Measurements from ENCODE around the gene TNFAIP8L3. TPM values are rescaled to one million over a fixed set of nuclear protein-coding genes. Genes with fewer than 3 reads are reported as not detected.

The TNFAIP8L3 gene
- total RNA-seq: 1 to 10 TPM; 1.3 to 4.9 TPM
- 1 to 10 TPM in 1 of 2 donors, under 1 TPM in 1; 0.44 to 1.4 TPM for polyA plus RNA-seq

DNA sequence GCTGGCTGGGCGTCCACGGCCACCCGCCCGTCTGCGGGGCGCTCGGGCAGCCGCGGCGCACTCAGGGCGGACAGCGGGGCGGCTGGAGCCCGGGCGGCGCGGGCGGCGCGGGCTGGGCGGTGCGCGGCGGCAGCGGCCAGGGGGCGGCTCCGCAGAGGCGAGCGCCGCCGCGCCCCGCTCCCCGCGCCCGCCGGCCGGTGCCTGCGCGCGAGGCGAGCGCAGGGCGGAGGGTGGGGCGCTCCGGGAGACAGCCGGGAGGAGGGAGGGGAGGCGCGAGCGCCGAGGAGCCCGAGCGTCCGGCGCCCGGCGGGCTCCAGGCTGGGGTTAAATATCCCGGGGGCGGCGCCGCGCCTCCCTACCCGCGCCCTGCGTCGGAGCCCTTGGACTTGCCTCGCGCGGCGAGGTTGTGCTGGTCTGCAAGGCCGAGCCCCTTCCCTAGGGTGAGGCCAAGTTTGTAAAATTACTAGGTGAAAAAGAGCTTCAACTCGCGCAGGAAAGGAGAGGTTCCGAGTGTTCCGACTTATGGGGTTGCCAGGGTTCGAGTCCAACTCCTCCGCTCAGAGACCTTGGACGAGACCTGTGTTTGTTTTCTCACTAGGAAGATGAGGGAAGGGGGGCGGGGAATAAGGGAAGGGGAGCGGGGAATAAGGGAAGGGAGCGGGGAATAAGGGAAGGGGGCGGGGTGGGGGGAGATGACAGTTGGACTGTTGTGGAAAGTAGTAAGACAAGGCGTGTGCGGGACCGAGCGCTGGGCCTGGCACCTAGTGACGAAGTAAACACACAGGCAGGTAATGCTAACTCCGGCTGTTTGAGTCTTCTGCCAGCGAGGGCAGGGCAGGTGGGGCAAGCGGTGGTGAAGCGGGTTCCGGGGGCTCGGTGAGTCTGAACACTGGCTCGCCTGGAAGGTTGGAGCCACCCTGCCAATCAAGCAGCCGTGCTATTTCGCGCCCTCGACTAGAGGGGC, at the start of gene TNFAIP8L3:
Gene TNFAIP8L3, minus strand, starts transcription at position 301 of the 964 bp plus-strand sequence. CDS start 311 bp downstream, outside the sequence.
- WGBS: 2% methylated on average over 98 of the region's 98 CpGs
- Histone ChIP-seq H3K27ac (ENCODE audit: low read depth in 1 of 2, low read length in 2 of 2) (no peak within 1 kb of the TSS), H3K4me1 (ENCODE audit: control insufficient read depth in 4 of 4, insufficient read depth in 4 of 4, low read length in 3 of 4) (peaks cover 0 to 17% (median 13%) of the 10 kb centered on the region in 4 donors), H3K9ac (ENCODE audit: low read depth in 1 of 2, low read length in 2 of 2) (no peak within 1 kb of the TSS), H3K9me3 (ENCODE audit: control insufficient read depth in 4 of 4, low read length in 3 of 4) (no peaks in the 10 kb centered on the region), H3K4me3 (ENCODE audit: low read depth in 1 of 3, low read length in 3 of 3) (peak within 1 kb of the TSS; percentile 34 to 72 (median 72)), H3K27me3 (ENCODE audit: control insufficient read depth in 4 of 4, insufficient read depth in 4 of 4, low read length in 3 of 4) (peaks cover 0 to 3% (median 1%) of the 10 kb centered on the region in 4 donors), H3K36me3 (ENCODE audit: control insufficient read depth in 4 of 4, insufficient read depth in 3 of 4, low read depth in 1 of 4, low read length in 3 of 4) (no peaks in the 10 kb centered on the region)
- DNase-seq (ENCODE audit: low spot score): no peak
- TF ChIP-seq RAD21 (IDR thresholded peaks at IDR 0.05) (no peak), SP1 (IDR thresholded peaks at IDR 0.05) (no peak), JUND (IDR thresholded peaks at IDR 0.05) (no peak)
- TF ChIP-seq, protein P1, sequence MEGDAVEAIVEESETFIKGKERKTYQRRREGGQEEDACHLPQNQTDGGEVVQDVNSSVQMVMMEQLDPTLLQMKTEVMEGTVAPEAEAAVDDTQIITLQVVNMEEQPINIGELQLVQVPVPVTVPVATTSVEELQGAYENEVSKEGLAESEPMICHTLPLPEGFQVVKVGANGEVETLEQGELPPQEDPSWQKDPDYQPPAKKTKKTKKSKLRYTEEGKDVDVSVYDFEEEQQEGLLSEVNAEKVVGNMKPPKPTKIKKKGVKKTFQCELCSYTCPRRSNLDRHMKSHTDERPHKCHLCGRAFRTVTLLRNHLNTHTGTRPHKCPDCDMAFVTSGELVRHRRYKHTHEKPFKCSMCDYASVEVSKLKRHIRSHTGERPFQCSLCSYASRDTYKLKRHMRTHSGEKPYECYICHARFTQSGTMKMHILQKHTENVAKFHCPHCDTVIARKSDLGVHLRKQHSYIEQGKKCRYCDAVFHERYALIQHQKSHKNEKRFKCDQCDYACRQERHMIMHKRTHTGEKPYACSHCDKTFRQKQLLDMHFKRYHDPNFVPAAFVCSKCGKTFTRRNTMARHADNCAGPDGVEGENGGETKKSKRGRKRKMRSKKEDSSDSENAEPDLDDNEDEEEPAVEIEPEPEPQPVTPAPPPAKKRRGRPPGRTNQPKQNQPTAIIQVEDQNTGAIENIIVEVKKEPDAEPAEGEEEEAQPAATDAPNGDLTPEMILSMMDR (IDR thresholded peaks at IDR 0.05; ENCODE audit: low read depth, low read length, missing input control): no peak

DNA sequence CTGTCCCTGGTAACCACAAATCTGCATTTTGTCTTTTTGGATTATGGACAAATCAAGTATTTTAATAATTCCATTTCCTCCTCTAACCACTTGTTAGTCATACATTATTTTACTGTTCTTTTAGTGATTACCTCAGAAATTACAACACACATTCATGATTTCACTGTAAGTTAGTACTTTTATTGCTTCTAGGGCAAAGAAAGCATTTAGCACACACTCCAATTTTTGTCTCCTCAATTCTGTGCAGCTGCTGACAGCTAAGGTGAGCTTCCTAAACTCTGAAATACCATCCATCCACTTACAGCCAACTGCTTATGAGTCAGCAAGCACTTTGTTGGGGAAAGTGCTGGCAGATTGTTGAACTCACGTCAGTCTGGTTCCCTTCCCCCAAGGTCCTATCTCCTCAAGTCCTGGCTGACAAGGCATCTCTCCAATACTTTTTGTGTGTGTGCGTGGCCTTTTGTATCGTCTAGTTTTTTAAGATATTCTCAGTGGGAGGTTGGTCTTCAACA, 49.4 kb upstream of the TNFAIP8L3 start:
- Histone ChIP-seq H3K27ac (ENCODE audit: low read depth in 1 of 2, low read length in 2 of 2) (no peak overlapping the region), H3K9me3 (ENCODE audit: control insufficient read depth in 4 of 4, low read length in 3 of 4) (peaks cover 0 to 3% (median 0%) of the 10 kb centered on the region in 4 donors), H3K9ac (ENCODE audit: low read depth in 1 of 2, low read length in 2 of 2) (no peak overlapping the region), H3K27me3 (ENCODE audit: control insufficient read depth in 4 of 4, insufficient read depth in 4 of 4, low read length in 3 of 4) (peaks cover 0 to 3% (median 0%) of the 10 kb centered on the region in 4 donors), H3K36me3 (ENCODE audit: control insufficient read depth in 4 of 4, insufficient read depth in 3 of 4, low read depth in 1 of 4, low read length in 3 of 4) (no peaks in the 10 kb centered on the region), H3K4me1 (ENCODE audit: control insufficient read depth in 4 of 4, insufficient read depth in 4 of 4, low read length in 3 of 4) (no peaks in the 10 kb centered on the region), H3K4me3 (ENCODE audit: low read depth in 1 of 3, low read length in 3 of 3) (no peak overlapping the region)
- TF ChIP-seq JUND (IDR thresholded peaks at IDR 0.05) (no peak), HNF4A (conservative IDR thresholded peaks at IDR 0.05) (no peak), EGR1 (IDR thresholded peaks at IDR 0.05; ENCODE audit: low read depth in 2 of 2) (no peak), RXRA (IDR thresholded peaks at IDR 0.05) (no peak), RAD21 (IDR thresholded peaks at IDR 0.05) (no peak), NR2F2 (IDR thresholded peaks at IDR 0.05) (no peak), SP1 (IDR thresholded peaks at IDR 0.05) (no peak), FOXA2 (IDR thresholded peaks at IDR 0.05) (no peak), FOXA1 (IDR thresholded peaks at IDR 0.05) (no peak), GABPA (IDR thresholded peaks at IDR 0.05 in 1 of 2, conservative IDR thresholded peaks at IDR 0.05 in 1 of 2) (no peak), YY1 (IDR thresholded peaks at IDR 0.05) (no peak), TAF1 (conservative IDR thresholded peaks at IDR 0.05) (no peak), HNF4G (IDR thresholded peaks at IDR 0.05) (no peak)
- TF ChIP-seq, protein P2, sequence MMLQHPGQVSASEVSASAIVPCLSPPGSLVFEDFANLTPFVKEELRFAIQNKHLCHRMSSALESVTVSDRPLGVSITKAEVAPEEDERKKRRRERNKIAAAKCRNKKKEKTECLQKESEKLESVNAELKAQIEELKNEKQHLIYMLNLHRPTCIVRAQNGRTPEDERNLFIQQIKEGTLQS (IDR thresholded peaks at IDR 0.05): no peak
- TF ChIP-seq, protein P3, sequence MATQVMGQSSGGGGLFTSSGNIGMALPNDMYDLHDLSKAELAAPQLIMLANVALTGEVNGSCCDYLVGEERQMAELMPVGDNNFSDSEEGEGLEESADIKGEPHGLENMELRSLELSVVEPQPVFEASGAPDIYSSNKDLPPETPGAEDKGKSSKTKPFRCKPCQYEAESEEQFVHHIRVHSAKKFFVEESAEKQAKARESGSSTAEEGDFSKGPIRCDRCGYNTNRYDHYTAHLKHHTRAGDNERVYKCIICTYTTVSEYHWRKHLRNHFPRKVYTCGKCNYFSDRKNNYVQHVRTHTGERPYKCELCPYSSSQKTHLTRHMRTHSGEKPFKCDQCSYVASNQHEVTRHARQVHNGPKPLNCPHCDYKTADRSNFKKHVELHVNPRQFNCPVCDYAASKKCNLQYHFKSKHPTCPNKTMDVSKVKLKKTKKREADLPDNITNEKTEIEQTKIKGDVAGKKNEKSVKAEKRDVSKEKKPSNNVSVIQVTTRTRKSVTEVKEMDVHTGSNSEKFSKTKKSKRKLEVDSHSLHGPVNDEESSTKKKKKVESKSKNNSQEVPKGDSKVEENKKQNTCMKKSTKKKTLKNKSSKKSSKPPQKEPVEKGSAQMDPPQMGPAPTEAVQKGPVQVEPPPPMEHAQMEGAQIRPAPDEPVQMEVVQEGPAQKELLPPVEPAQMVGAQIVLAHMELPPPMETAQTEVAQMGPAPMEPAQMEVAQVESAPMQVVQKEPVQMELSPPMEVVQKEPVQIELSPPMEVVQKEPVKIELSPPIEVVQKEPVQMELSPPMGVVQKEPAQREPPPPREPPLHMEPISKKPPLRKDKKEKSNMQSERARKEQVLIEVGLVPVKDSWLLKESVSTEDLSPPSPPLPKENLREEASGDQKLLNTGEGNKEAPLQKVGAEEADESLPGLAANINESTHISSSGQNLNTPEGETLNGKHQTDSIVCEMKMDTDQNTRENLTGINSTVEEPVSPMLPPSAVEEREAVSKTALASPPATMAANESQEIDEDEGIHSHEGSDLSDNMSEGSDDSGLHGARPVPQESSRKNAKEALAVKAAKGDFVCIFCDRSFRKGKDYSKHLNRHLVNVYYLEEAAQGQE (IDR thresholded peaks at IDR 0.05): no peak
- TF ChIP-seq, protein P4, sequence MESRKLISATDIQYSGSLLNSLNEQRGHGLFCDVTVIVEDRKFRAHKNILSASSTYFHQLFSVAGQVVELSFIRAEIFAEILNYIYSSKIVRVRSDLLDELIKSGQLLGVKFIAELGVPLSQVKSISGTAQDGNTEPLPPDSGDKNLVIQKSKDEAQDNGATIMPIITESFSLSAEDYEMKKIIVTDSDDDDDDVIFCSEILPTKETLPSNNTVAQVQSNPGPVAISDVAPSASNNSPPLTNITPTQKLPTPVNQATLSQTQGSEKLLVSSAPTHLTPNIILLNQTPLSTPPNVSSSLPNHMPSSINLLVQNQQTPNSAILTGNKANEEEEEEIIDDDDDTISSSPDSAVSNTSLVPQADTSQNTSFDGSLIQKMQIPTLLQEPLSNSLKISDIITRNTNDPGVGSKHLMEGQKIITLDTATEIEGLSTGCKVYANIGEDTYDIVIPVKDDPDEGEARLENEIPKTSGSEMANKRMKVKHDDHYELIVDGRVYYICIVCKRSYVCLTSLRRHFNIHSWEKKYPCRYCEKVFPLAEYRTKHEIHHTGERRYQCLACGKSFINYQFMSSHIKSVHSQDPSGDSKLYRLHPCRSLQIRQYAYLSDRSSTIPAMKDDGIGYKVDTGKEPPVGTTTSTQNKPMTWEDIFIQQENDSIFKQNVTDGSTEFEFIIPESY (IDR thresholded peaks at IDR 0.05): no peak
- TF ChIP-seq, protein P1 (IDR thresholded peaks at IDR 0.05; ENCODE audit: low read depth, low read length, missing input control): no peak
- TF ChIP-seq, protein P5, sequence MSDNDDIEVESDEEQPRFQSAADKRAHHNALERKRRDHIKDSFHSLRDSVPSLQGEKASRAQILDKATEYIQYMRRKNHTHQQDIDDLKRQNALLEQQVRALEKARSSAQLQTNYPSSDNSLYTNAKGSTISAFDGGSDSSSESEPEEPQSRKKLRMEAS (IDR thresholded peaks at IDR 0.05): no peak
- no peak for DNase-seq (ENCODE audit: low spot score)
- WGBS: 85% methylated on average over 3 of the region's 3 CpGs

All from liver (tissue), 9 donors.